Central memory CD4-positive, alpha-beta T cell (primary cell): Measurements from ENCODE around the gene PLA1A.

Experiments used
- DNase-seq: peaks from one replicate; pipeline ENCODE4 v3.0.0; 2022

The PLA1A gene

GRCh38 chr3:119609301-119609700, 11.6 kb downstream of the PLA1A start:
- DNase-seq = no peak

DNA sequence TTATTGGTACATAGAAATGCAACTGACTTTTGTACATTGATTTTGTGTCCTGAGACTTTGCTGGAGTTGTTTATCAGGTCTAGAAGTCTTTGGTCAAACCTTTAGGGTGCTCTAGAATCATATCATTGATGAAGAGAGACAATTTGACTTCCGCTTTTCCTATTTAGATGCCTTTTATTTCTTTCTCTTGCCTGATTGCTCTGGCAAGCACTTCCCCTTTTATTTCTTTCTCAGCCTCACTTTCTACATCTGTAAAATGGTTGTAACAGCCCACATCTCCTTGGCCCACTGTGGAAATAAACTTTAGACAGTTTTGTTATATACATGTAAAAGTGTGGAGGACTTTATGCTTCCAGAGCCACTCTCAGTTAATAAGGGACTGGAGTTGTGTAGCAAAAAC, 14.0 kb downstream of the PLA1A start:
- DNase-seq = no peak

DNA sequence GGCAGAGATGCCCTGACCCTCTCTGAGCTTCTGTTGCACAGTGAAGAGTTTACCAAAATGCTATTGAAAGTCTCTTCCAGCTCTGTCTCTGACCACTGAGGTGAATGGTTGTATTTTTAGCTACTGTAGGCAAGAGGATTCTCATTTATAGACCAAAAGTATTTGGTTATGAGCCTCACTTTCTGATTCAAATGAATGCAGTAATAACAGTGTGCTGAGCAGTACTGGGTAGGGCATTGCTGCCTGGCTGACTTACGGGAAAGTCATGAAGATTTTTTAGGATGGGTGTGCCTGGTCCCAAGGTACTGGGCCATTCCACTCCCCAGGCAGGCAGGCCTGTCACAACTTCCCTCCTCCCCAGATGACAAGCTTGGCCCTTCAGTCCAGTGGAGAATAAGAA, 15.5 kb downstream of the PLA1A start:
- DNase-seq = no peak

DNA sequence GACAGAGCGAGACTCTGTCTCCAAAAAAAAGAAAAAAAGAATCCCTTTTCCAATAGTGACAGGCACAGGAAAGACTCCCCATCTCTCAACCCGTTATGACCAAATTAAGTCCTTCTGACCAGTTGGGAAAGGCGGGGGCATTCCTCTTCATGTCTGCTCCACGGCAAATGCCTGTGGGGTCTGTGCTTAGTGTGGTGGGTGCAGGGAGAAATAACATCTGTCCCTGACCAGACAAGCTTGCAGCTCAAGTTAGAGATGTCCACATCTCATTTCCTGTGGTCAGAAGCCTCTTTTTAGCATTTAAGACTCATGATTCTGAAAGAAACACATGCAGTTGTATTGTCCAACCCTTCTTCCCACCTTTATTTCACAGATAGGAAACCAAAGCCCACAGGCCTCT, 16.2 kb downstream of the PLA1A start:
- DNase-seq = no peak

DNA sequence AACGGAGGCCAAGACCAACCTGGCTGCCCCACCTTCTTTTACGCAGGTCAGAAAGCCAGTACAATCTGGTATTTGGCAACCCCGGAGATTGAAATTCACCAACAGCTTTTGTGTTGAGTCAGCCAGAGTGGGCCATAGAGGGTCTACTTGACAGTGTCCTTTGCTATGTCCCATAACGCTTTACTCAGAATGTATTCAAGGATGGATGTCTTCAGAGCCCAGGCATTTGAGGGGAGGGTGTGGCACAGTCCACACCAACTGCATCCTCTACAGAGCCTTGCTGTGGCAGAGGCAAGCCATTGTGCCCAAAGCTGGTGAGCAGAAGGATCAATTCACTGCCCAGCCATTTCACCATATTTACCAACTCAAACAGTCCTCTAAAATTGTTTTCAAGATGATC, 18.4 kb downstream of the PLA1A start:
- no peak for DNase-seq

- no peak for DNase-seq
Measured at GRCh38 chr3:119619094-119619493, 21.4 kb downstream of the PLA1A start.

GRCh38 chr3:119620899-119621298, 23.2 kb downstream of the PLA1A start:
- no peak for DNase-seq

GRCh38 chr3:119624002-119624720, 26.5 kb downstream of the PLA1A start:
- DNase-seq = no peak

DNA sequence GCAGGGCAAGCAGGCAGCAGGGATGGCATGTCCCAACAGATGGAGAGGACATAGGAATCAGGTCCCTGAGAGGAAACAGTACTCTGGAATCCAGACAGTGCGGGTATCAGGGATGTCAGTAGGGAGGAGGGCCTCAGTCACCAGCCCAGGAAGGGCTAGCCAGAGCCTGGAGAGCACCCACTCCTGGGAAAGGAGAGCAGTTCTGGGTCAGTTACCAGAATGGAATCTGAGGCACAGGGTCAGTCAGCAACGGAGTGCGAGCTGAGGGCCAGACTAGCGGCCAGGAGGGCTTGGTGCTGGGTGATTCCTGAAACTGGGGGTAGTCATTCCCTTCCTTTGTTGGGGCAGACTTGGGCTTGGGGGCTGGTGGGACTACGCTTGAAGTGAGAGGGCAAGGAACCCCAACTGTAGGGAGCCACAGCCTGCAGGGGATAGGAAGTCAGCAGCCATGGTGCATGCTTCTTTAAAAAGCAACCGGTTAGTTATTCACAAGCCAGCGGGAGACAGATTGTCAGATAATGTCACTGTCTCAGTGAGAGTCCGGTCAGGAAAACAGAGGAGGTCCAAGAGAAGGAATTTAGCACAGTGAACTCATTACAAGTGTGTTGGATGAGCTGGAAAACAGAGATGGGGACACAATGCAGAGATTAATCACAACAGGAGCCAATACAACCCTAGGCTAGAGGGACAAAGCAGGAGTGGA, 27.9 kb downstream of the PLA1A start:
- DNase-seq = no peak

DNA sequence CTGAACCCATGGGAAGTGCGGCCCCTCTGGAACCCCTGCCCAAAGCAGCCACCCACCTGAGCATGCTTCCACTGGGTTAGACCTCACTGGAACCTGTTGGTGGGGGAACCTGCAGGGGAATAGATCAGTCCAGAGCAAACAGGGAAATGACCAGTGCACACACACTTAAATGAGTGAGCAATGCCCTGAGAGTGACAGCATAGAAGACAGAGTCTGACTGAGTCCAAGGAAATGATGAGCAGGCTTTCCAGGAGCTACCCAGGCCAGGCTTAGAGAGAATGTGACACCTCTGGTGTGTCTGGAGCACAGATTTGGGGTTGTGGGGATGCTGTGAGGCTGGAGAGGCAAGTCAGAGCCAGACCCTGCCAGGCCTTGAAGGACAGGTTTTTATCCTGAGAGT, 28.5 kb downstream of the PLA1A start:
- DNase-seq = no peak

- no peak for DNase-seq
Measured at GRCh38 chr3:119627461-119627860, 29.8 kb downstream of the PLA1A start.

DNA sequence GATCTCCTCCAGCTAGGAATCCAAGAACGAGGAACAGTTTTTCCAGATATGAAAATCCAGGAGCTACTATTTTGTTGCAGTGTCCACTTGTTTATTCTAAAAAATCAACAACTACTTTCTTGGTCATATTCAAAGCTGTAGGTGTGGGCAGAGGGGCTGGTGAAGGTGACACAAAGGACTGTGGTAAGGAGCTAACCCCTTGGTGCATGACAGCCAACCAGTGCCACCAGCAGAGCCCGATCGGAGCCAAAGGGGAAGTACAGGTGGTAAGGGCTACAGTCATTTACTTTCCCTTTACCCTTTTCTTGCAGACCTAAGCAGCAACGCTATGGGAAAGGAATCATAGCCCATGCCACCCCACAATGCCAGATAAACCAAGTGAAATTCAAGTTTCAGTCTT, 30.7 kb downstream of the PLA1A start:
- no peak for DNase-seq

DNA sequence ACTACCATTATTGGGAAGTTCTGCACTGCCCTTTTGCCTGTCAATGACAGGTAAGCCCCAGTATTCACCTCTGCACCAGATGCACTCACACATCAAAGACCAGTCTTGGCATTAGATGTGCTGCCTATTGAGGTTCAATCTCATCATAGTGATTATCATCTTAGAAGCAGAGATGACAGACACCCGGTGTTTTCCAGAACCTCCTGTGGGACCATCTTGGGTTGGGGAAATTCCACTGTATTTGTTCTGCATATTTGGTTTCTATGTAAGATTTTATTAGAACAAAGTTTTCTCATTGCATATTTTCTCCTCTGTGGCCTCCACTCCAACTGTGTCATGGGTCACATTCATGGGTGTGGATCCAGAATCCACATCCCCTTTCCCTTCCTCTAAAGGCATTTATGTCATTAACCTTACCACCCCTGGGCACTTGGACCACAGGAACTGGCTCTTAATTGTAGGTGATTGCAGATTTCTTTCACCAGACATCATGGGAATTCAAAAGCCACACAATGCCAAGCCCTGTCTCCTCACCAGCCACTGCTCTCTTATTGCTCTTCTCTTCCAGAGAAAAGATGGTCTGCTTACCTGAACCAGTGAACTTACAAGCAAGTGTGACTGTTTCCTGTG, 31.2 kb downstream of the PLA1A start:
- DNase-seq = no peak

GRCh38 chr3:119630128-119630879, 32.6 kb downstream of the PLA1A start:
- DNase-seq = no peak

DNA sequence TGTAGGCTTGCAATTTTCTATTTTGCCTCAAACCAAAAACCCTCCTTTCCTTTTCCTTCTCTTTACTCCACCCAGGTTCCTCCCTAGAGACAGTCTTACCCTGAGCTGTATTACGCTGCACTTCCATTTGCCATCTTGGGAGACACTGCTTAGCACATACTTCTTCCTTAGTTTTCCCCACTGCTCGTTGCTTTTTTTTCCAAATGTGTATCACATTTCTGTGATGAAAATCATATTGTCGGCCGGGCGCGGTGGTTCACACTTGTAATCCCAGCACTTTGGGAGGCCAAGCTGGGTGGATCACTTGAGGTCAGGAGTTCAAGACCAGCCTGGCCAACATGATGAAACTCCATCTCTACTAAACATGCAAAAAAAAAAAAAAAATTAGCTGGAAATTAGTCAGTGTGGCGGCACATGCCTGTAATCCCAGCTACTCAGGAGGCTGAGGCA, 33.2 kb downstream of the PLA1A start:
- DNase-seq = no peak

DNA sequence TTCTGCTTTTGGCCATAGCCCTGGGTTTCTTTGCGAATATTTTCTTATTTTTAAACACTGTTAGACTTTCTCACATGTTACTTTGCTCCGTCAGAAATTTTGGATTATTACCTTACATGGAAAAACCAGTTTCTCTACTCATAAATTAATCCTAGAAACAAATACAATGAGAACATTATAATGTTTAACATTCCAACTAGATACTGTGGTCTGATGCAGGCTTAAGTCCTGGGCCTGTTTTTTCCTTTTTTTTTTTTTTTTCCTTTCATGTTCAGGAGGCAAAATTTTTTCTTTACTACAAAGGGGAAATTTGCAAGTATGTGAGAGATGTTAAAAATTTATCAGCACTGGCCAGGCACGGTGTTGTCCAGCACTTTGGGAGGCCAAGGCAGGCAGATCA, 33.8 kb downstream of the PLA1A start:
- DNase-seq = no peak

- no peak for DNase-seq
Measured at GRCh38 chr3:119632216-119632615, 34.5 kb downstream of the PLA1A start.

DNA sequence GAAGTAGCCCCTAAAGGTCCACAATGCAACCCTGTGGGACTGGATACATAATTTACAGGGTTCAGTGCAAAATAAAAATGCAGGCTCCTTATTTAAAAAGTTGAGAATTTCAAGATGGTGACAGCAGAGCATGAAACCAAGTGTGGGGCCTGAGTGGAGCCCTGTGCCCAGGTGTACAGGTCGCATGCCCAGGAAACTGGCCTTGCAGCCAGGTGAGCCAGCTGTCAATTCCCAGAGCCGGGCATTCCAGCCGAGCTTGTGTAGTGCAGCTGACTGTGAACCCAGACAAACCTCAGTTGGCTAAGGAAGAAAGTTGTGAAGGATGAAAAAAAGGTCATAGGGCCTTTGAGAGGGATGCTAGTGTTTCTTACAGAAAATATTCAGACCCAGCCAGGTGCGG, 35.1 kb downstream of the PLA1A start:
- no peak for DNase-seq

DNA sequence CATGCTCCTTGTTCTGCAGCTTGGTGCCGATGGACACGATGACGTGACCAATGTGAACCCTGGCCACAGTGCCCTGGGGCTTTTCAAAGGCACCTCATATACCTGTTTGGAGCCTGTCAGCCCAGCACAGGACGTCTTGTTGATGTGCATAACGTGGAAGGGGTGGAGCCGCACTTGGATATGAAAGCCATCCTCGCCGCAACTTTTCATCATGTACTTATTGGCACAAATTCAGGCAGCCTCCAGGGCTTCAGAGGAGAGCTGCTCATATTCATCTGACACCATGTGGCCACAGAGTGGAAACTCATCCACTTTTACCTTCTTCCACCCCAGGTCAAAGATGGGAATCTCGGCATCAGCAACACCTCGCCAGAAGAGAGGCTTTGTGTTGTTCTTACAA, 38.0 kb downstream of the PLA1A start:
- DNase-seq = no peak

DNA sequence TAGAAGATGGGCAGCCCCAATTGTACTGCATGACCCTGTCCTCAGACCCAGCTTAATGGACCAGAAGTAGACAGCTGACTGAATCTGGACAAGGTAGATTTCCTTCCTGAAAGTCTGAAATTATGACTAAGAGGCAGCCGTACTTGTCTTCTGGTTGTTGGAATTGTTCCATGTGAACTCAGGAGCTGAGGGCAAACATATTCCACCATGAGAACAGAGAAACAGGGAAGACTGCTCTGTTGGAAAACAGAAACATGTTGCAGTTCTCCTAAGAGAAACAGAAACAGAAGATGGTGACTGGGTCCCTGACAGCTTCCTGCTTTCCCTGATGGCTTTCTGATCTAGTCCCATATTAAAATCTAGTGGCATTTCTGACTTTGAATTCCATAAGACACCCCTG, 38.6 kb downstream of the PLA1A start:
- DNase-seq = no peak

- DNase-seq = no peak
Measured at GRCh38 chr3:119636891-119637611, 39.4 kb downstream of the PLA1A start.

DNA sequence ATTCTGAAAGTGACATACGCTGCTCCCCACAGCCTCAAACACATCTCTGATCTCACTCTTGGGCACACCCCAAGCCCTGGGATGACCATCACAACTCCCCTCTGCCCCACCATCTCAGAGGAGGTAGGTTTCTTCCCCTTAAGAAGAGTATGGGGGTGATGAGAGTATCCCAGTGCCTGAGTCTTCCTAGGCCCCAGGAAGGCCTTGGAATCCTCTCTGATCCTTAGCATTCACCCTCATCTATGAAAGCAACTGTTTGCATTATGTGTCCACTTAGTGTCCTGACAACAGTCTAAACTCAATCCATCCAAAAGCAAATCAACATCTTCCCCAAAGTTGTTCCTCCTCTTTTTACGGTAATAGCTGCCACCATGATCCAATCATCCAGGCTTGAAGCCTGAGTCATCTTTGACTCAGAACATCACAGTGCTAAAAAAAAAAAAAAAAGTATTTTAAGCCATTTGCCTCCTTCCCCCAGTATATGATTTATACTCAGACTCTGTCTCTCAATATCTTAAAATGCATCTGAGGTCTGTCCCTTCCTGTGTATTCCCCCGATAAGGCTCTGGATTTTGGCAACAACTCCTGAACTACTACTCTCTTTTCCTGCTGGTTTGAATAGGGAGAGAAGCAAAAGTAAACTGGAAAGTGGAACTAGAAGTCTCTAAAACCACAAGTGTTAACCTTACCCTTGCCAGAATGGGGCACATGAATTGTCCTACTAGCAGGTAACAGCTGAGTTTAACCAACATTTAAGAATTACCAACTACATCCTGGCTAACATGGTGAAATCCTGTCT, 40.2 kb downstream of the PLA1A start:
- no peak for DNase-seq
